Measurements from ENCODE around the gene RTN4RL2. TPM values are rescaled to one million over a fixed set of nuclear protein-coding genes. Genes with fewer than 3 reads are reported as not detected.

The RTN4RL2 gene
- total and polyA plus RNA-seq, 7 experiments from 2014 or later: 0.08 to 0.47 (median 0.27) TPM; not detected in 2

DNA sequence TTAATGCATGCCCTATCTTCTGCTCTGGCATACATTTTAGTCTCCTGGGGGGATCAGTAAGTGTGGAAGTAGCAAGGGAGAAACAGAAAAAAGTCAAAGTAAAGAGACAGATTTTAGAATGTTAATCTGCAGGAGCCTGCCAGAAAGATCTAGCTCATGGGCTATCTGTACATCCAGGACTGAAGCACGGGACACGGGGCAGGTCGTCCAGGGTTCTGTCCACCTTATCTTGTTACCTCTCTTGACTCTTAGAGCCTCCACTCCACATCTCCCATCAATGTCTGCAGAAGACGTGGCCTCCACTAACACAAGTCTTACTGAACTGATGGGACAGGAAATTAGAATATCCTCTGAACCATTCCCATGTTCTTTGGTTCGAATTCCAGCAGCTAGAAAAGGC, 31.7 kb upstream of the RTN4RL2 start:
- H3K27me3 ChIP-seq (ENCODE audit: control insufficient read depth in 2 of 2, insufficient read depth in 2 of 2, low read length in 2 of 2): no peaks in the 10 kb centered on the region
- Mint-ChIP-seq H3K4me1 (peaks cover 34 to 44% (median 39%) of the 10 kb centered on the region in 7 donors), H3K27me3 (peaks cover 0 to 24% (median 0%) of the 10 kb centered on the region in 5 donors), H3K27ac (peak overlapping the region in 1 of 9 donors; percentile 91), H3K36me3 (peaks cover 0 to 11% (median 3%) of the 10 kb centered on the region in 5 donors), H3K4me3 (no peak overlapping the region), H3K9me3 (no peaks in the 10 kb centered on the region)
- H3K27ac ChIP-seq (ENCODE audit: low read depth, low read length): no peak overlapping the region
- ChIA-PET POLR2A (interaction anchor here (0.6 kb wide), 1 partner anchor 24 kb away, joined by 3 read pairs; no protein-coding TSS in a partner anchor), CTCF (interaction anchor here (1.4 to 4.0 kb wide), 2 partner anchors 9 to 29 kb away, joined by 3 to 17 read pairs; no protein-coding TSS in a partner anchor)
- H3K36me3 ChIP-seq (ENCODE audit: control insufficient read depth in 2 of 3, insufficient read depth in 3 of 3, low read length in 3 of 3): no peaks in the 10 kb centered on the region
- no peak for DNase-seq
- H3K4me3 ChIP-seq (ENCODE audit: low read length): no peak overlapping the region
- intact Hi-C loops (cut with micrococcal nuclease): loop anchor here (5.0 to 10.0 kb wide), 5 partner anchors 54 to 1146 kb away; partner anchors contain the start of genes CLP1 (in 1 of the 2), LPXN (in 1 of the 2), P2RX3 (in 1 of the 2) and SSRP1 (in 1 of the 2)
- H3K9me3 ChIP-seq (ENCODE audit: control insufficient read depth in 2 of 3, low read length in 3 of 3): no peaks in the 10 kb centered on the region
- H3K4me1 ChIP-seq (ENCODE audit: control insufficient read depth in 2 of 2, insufficient read depth in 2 of 2, low read length in 2 of 2): peaks cover 24 to 32% of the 10 kb centered on the region in 2 donors
- no peak for ATAC-seq

DNA sequence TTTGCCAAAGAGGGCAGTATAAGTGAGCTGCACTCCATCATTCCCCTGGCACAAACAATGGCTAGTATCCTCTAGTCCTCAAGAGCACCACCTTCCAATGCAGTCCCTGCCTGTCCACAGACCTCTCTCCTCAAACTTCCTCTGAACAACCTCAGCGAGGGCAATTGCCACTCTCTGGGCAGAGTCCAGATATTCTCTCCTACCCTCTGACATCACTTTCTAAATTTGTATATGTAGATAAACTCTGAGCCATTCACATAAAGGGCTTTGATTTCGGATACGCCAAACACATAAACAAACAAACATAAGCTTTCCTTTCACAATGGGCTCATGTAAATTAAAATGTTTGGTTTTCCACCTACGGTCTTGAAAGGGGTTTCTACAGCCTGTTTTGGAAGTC, 30.4 kb upstream of the RTN4RL2 start:
- Mint-ChIP-seq H3K36me3 (peaks cover 0 to 9% (median 0%) of the 10 kb centered on the region in 5 donors), H3K27me3 (peaks cover 0 to 26% (median 0%) of the 10 kb centered on the region in 5 donors), H3K9me3 (no peaks in the 10 kb centered on the region), H3K27ac (peak overlapping the region in 2 of 9 donors; percentile 2 to 23), H3K4me1 (peaks cover 22 to 34% (median 26%) of the 10 kb centered on the region in 7 donors), H3K4me3 (no peak overlapping the region)
- Histone ChIP-seq H3K36me3 (ENCODE audit: control insufficient read depth in 2 of 3, insufficient read depth in 3 of 3, low read length in 3 of 3) (no peaks in the 10 kb centered on the region), H3K27ac (ENCODE audit: low read depth, low read length) (no peak overlapping the region), H3K9me3 (ENCODE audit: control insufficient read depth in 2 of 3, low read length in 3 of 3) (no peaks in the 10 kb centered on the region), H3K4me3 (ENCODE audit: low read length) (no peak overlapping the region), H3K27me3 (ENCODE audit: control insufficient read depth in 2 of 2, insufficient read depth in 2 of 2, low read length in 2 of 2) (no peaks in the 10 kb centered on the region), H3K4me1 (ENCODE audit: control insufficient read depth in 2 of 2, insufficient read depth in 2 of 2, low read length in 2 of 2) (peaks cover 15 to 19% of the 10 kb centered on the region in 2 donors)
- ATAC-seq (no peak), DNase-seq (no peak)
- intact Hi-C loops (cut with micrococcal nuclease): loop anchor here (5.0 to 10.0 kb wide), 5 partner anchors 52 to 1145 kb away; partner anchors contain the start of genes CLP1 (in 1 of the 2), LPXN (in 1 of the 2), P2RX3 (in 1 of the 2) and SSRP1 (in 1 of the 2)
- POLR2A ChIA-PET: no interaction called here
- CTCF ChIA-PET: interaction anchor here (0.6 kb wide), 1 partner anchor 73 kb away, joined by 4 read pairs; no protein-coding TSS in a partner anchor

DNA sequence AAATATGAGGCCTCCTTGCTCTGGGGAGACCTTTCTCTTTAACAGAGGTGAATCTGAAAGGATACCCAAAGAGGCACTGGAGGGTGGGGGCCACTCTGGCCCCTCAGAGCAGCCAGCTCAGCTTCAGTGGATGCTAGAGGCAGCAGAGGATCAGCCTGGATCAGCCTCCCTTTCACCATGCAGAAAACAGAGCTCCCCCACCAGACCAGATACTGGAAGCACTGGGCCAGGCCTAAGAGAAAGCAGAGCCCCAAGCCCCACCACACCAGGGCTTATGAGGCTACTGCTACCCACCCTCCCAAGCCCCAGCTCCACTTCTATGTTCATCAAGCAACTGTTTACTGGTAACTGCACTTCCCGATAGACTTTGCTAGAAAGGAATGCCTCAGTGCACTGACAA, 29.4 kb upstream of the RTN4RL2 start:
- DNase-seq: no peak
- H3K4me3 ChIP-seq (ENCODE audit: low read length): no peak overlapping the region
- Mint-ChIP-seq H3K4me1 (peaks cover 14 to 25% (median 17%) of the 10 kb centered on the region in 7 donors), H3K4me3 (no peak overlapping the region), H3K36me3 (peaks cover 0 to 4% (median 0%) of the 10 kb centered on the region in 5 donors), H3K27ac (peak overlapping the region in 2 of 9 donors; percentile 2 to 26), H3K9me3 (no peaks in the 10 kb centered on the region), H3K27me3 (peaks cover 0 to 28% (median 0%) of the 10 kb centered on the region in 5 donors)
- H3K27me3 ChIP-seq (ENCODE audit: control insufficient read depth in 2 of 2, insufficient read depth in 2 of 2, low read length in 2 of 2): no peaks in the 10 kb centered on the region
- intact Hi-C loops (cut with micrococcal nuclease): no loop called here
- H3K27ac ChIP-seq (ENCODE audit: low read depth, low read length): no peak overlapping the region
- ChIA-PET POLR2A (no interaction called here), CTCF (no interaction called here)
- no peaks in the 10 kb centered on the region for H3K9me3 ChIP-seq (ENCODE audit: control insufficient read depth in 2 of 3, low read length in 3 of 3)
- peaks cover 5 to 9% of the 10 kb centered on the region in 2 donors for H3K4me1 ChIP-seq (ENCODE audit: control insufficient read depth in 2 of 2, insufficient read depth in 2 of 2, low read length in 2 of 2)
- no peak for ATAC-seq
- no peaks in the 10 kb centered on the region for H3K36me3 ChIP-seq (ENCODE audit: control insufficient read depth in 2 of 3, insufficient read depth in 3 of 3, low read length in 3 of 3)

GRCh38 chr11:57432149-57432561, 28.2 kb upstream of the RTN4RL2 start:
- H3K36me3 ChIP-seq (ENCODE audit: control insufficient read depth in 2 of 3, insufficient read depth in 3 of 3, low read length in 3 of 3): no peaks in the 10 kb centered on the region
- Mint-ChIP-seq H3K36me3 (no peaks in the 10 kb centered on the region), H3K4me1 (peaks cover 6 to 15% (median 8%) of the 10 kb centered on the region in 7 donors), H3K4me3 (no peak overlapping the region), H3K27me3 (peaks cover 0 to 26% (median 0%) of the 10 kb centered on the region in 5 donors), H3K9me3 (no peaks in the 10 kb centered on the region), H3K27ac (no peak overlapping the region)
- no peak overlapping the region for H3K27ac ChIP-seq (ENCODE audit: low read depth, low read length)
- H3K9me3 ChIP-seq (ENCODE audit: control insufficient read depth in 2 of 3, low read length in 3 of 3): no peaks in the 10 kb centered on the region
- no peaks in the 10 kb centered on the region for H3K27me3 ChIP-seq (ENCODE audit: control insufficient read depth in 2 of 2, insufficient read depth in 2 of 2, low read length in 2 of 2)
- ATAC-seq (peak; percentile 42), DNase-seq (no peak)
- H3K4me1 ChIP-seq (ENCODE audit: control insufficient read depth in 2 of 2, insufficient read depth in 2 of 2, low read length in 2 of 2): peaks cover 0 to 2% of the 10 kb centered on the region in 2 donors
- intact Hi-C loops (cut with micrococcal nuclease): no loop called here
- H3K4me3 ChIP-seq (ENCODE audit: low read length): no peak overlapping the region
- POLR2A ChIA-PET: no interaction called here
- CTCF ChIA-PET: no interaction called here

DNA sequence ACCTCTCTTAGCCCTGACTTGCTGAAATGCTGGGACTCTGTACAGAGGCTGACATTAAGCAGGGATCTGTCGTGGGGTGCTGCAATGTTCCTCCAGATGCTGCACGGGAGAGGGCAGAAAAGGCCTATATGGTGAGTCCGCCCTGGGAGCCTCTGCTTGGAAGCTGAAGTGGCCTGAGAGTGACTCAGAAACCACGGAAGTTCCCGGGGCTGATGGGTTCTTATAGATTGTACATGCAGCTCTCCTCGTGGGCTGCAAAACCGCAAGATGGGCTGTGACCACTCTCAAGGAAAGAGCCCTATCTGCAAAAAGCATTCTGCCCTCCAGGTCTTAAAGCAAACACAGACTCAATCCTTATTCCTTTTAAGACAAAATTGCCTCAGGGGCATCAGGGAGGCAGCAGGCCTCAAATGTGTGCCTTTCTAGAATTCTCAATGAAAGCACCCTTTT, 27.6 kb upstream of the RTN4RL2 start:
- Histone ChIP-seq H3K36me3 (ENCODE audit: control insufficient read depth in 2 of 3, insufficient read depth in 3 of 3, low read length in 3 of 3) (no peaks in the 10 kb centered on the region), H3K4me1 (ENCODE audit: control insufficient read depth in 2 of 2, insufficient read depth in 2 of 2, low read length in 2 of 2) (no peaks in the 10 kb centered on the region), H3K4me3 (ENCODE audit: low read length) (no peak overlapping the region), H3K27ac (ENCODE audit: low read depth, low read length) (no peak overlapping the region), H3K9me3 (ENCODE audit: control insufficient read depth in 2 of 3, low read length in 3 of 3) (no peaks in the 10 kb centered on the region), H3K27me3 (ENCODE audit: control insufficient read depth in 2 of 2, insufficient read depth in 2 of 2, low read length in 2 of 2) (no peaks in the 10 kb centered on the region)
- peaks cover under 1 to 10% (median 2%) of the 10 kb centered on the region in 7 donors for H3K4me1 Mint-ChIP-seq
- ChIA-PET CTCF (interaction anchor here (1.0 kb wide), 1 partner anchor 25 kb away, joined by 3 read pairs; no protein-coding TSS in a partner anchor), POLR2A (no interaction called here)
- no peaks in the 10 kb centered on the region for H3K9me3 Mint-ChIP-seq
- no peak for DNase-seq
- peaks cover 0 to 21% (median 0%) of the 10 kb centered on the region in 5 donors for H3K27me3 Mint-ChIP-seq
- H3K4me3 Mint-ChIP-seq: no peak overlapping the region
- peak overlapping the region in 1 of 9 donors; percentile 32 for H3K27ac Mint-ChIP-seq
- intact Hi-C loops (cut with micrococcal nuclease): no loop called here
- no peaks in the 10 kb centered on the region for H3K36me3 Mint-ChIP-seq
- ATAC-seq: peak; percentile 73

- Histone ChIP-seq H3K4me1 (ENCODE audit: control insufficient read depth in 2 of 2, insufficient read depth in 2 of 2, low read length in 2 of 2) (no peaks in the 10 kb centered on the region), H3K27ac (ENCODE audit: low read depth, low read length) (no peak overlapping the region), H3K27me3 (ENCODE audit: control insufficient read depth in 2 of 2, insufficient read depth in 2 of 2, low read length in 2 of 2) (no peaks in the 10 kb centered on the region), H3K36me3 (ENCODE audit: control insufficient read depth in 2 of 3, insufficient read depth in 3 of 3, low read length in 3 of 3) (no peaks in the 10 kb centered on the region), H3K4me3 (ENCODE audit: low read length) (no peak overlapping the region), H3K9me3 (ENCODE audit: control insufficient read depth in 2 of 3, low read length in 3 of 3) (no peaks in the 10 kb centered on the region)
- H3K36me3 Mint-ChIP-seq: no peaks in the 10 kb centered on the region
- H3K27me3 Mint-ChIP-seq: peaks cover 0 to 5% (median 0%) of the 10 kb centered on the region in 5 donors
- DNase-seq (no peak), ATAC-seq (peak; percentile 44)
- no peaks in the 10 kb centered on the region for H3K9me3 Mint-ChIP-seq
- H3K27ac Mint-ChIP-seq: no peak overlapping the region
- POLR2A ChIA-PET: no interaction called here
- H3K4me1 Mint-ChIP-seq: peaks cover 0 to 10% (median 0%) of the 10 kb centered on the region in 7 donors
- CTCF ChIA-PET: no interaction called here
- H3K4me3 Mint-ChIP-seq: no peak overlapping the region
- intact Hi-C loops (cut with micrococcal nuclease): no loop called here
Measured at GRCh38 chr11:57434640-57435546, 25.4 kb upstream of the RTN4RL2 start.

Measured in naive thymus-derived CD4-positive, alpha-beta T cell (primary cell).